Measurements from ENCODE around the gene GAK.
"Not testable (repeated sequence)": the region's sequence is repeated elsewhere in the genome, so short reads cannot be mapped to it uniquely, and the experiment has no call there.

The GAK gene

DNA sequence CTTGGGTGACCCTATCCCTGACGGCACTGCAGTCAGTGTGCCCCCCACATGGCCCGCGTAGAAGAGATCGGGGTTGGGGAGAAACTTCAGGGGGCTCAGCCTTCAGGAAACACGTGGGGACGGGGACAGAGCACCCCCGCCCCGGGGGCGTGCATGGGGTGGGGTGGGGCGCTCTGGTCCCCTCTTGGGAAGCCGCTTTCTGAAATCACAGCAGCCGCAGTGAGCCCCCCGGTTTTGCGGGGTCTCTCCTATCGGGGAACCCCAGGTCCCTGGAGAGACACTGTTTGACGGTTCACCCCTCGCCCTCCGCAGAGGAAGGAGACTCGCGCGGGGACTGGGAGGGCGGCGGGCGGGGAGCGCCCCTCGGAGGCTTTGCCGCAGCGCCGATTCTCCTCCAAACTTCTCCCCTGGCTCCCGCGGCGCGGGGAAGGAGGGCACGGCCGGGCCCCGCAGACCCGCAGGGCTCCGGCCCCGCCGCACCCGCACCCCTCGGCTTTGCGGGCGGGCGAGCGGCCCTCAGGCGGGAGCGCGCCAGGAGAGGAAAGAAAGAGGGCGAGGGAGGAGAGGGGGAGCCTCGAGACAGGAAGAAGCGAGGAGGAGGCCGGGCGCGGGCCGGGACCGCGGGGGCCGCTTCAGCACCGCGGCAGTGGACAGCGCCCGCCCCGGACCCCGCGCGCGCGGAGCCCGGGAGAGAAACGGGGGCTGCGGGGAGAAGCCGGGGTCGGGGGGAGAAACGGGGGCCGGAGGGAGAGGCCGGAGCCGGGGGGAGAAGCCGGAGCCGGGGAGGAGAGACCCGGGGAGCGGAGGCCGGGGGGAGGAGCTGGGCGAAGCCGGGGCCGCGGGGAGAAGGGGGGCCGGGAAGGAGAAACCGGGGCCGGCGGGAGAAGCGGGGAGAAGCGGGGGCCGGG, 106.8 kb downstream of the GAK start:
- DNase-seq: no peak

DNA sequence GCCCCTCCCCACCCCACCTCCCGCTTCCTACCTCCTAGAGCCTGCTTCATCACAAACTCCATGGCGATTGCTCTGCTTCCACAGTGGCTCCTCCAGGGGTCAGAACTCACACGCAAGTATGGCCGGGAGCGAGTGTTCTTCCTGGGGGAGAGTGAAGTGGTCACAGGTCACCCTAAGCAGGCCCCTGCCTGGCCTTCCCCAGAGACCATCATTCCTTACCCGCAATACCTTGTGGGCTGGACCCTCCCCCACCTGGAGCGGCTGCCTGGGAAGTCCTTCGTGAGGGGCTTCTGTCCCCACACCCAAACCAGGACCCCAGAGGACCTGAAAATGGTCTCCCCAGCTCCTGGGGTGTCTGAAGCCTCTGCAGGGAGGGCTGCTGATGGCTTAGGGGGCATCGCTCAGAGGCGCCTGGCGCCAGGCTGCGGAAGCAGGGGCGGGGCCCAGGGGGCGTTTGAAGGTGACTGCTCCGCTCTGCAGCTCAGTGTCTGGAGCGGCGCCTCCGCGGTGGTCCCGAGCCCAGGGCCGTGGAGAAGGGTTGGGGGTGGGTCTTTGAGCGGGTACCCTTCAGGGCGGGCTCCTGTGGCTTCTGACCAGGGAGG, 107.6 kb downstream of the GAK start:
- DNase-seq: no peak

DNA sequence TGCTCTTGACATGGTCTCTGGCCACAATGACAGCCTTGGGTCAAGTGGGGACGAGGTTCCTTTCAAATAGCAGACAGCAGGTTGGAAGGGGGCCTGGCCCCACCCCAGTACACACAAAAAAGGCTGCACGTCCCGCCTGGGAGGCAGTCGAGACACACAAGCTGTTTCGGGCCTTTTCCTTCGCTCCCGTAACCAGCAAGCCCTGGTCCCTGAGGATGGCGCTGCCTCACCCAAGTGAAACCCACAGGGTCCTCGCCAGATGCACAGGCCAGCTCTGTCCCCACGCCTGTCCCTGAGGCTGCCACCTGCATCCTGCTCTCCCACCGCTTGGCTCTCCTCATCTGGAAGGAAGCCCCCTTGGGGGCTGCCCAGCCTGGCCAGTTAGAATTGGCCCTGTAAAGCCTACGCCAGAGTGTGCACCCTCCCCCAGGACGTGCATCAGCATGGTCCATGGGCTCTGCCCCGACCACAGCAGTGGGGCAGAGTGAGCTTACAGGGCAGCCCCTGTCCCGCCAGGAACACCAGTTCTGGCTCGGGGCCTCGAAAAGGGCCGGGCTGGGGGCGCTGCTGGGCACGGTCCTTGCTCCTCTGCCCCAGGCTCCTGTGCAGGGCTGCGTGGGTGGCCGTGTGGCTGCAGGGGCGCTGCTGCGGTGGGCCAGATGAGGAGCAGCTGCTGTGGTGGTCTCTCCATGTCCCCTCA, 108.2 kb downstream of the GAK start:
- no peak for DNase-seq

DNA sequence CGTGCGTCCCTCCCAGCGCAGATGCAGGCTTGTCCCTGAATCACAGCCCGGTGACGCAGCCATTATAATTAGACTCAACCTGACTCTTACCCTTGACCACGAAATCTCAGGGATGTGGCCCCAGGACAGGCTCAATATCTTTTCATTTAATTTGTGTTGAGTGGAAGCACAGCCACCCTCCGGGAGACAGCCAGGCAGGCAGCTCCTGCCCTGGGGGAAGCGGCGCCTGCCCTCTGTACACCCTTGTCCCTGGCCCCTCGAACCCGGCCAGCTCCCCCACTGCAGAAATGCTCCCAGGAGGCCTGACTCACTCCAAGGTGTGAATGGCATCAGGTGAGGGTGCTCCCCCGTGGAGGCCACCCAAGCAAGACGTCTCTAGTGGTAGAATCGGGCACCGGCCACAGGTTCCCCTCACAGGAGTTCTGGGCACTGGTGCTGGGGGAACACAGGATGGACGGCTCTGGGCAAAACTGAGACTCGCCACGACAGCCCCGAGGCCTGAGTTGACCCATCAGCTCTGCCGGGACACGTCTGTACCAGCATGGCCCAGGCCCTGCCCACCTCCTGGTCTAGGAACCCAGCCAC, 108.8 kb downstream of the GAK start:
- no peak for DNase-seq

DNA sequence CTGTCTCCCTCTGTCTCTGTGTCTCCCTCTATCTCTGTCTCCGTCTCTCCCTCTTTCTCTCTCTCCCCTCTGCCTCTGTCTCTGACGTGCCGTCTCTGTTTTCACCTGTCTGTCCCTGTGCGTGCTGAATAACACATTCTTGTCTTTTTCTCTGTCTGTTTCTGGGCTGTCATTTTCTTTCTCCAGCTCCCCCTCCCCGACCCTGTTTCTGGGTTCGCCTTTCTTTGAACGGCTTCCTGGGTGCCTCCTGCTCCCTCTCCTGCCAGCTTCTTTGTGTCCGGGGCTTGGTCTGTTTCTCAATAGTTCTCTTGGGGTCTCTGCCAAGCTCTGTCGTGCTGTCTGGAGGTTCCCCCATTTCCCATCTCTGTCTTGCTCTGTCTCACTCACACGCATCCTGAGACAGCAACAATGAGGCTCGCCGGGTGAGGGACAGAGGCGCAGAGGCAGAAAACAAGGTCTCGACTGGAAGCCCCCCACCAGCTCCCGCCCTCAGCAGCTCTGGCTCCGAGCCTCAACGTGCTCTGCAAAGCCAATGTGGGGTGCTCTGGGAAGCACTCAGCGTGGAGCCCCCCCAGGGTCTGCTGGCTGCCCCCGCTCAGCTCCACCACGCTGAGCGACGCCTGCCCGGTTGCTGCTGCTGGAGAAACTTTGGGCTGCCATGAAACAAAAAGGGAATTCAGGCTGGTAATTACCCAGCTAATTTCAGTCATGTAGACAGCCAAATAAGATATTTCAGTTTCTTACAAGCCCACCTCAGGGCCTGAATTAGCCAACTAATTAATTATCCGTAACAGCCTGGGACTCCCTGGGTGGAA, 109.5 kb downstream of the GAK start:
- DNase-seq: no peak

DNA sequence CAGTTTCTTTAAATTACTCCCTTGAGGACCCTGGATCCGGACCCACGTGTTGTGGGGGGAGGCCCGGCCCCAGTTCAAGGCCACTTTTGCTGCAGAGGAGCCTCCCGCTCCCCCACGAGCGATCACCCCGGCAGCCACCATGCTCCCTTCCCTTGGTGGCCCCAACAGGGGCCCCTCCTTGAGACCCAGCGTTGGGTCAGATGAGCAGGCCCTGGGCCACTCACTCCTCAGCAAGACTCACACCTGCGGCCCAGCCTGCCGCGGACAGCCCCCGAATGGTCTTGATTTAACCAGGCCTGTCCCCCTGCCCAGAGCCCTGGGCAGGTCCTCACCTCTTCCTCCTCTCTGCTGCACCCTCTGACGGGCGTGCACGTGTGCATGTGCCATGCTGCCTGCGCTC, 110.5 kb downstream of the GAK start:
- DNase-seq: no peak

DNA sequence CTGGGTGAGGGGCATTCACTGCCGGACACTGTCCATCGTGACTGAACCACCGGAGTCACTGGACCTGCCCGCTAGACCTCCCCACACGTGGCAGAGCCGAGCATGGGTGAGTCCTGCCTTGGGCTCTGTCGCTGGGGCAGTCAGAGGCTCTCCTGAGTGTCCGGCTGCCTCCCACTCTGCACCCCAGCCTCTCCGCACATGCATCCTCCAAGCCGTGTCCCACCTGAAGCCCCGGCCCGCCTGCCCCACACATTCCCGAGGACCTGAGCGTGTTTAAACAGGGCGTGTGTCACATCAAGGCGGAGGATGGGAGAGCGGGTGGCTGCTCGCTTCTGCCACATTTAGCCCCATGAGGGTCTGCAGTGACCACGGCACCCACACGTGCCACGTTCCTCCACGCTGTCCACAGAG, 110.9 kb downstream of the GAK start:
- no peak for DNase-seq

DNA sequence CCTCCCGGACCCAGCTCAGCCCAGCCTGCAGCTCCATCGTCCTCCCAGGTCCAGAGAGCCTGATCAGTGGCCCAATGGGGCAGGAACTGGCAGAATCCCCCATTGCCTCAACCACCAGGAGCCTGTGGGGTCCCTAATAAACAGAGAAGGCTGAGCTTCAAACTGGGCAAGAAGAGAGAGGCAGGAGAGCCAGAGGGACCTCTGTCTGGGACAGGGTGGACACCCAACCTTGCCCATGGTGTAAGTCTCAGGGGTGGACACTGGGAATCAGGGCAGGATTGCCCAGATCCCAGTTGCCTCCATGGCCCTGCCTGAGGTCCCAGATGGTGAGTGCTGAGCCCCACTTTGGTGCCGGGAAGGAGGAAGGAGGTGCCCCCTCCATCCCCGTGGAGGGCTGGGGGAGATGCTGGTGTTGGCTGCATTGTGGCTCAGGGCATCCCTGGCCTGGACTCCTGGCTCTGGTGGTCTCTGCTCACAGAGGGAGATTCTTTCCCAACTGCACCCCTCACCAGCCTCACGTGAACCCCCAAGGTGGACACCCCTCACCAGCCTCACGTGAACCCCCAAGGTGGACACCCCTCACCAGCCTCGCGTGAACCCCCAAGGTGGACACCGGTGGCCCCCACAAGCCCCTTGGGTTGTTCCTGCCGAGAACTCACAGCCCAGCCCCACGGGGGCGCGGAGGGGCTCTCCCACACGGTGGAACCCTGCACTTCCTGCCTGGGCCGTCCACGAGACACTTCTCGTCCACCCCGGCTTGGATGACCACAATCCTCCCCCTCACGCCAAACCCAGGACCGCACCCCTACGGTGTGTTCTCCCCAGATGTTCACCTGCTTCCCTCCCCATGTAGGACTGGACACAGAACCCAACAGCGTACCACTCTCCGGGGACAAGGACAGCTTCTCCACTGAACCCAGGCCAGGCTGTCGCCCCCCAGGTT, 111.6 kb downstream of the GAK start:
- DNase-seq: no peak

DNA sequence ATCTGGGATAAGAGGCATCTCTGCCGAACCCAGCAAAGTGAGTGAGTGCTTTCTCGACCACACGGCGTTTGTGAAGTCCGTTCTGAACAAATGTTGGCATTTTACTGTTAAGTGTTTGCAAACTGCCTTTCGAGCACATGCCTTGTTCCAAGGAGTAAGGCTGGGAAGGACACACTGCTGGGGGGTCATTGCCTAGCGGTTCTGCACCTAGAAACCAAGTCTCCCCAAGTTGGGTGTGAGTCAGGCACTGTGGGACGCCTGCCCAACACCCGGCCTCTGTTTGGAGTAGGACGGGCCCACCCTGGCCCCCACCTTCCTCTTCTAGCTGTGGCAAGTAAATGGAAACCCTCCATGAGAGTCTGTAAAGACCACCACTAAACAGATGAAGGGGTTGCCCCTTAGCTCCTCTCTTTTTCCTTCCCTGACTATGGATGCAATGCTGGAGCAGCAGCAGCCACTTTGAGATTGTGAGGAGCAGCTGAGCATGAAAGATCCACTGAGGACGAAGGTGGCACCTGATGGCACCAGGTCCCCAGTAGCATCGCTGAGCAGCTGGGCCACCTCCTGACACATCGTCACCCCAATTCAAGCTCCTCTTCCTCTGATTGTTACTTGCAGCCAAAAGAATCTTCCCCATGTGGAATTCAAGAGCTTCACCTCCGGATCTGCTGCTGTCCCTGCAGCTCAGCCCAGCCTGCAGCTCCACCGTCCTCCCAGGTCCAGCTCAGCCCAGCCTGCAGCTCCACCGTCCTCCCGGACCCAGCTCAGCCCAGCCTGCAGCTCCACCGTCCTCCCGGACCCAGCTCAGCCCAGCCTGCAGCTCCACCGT, 112.5 kb downstream of the GAK start:
- DNase-seq: no peak

DNA sequence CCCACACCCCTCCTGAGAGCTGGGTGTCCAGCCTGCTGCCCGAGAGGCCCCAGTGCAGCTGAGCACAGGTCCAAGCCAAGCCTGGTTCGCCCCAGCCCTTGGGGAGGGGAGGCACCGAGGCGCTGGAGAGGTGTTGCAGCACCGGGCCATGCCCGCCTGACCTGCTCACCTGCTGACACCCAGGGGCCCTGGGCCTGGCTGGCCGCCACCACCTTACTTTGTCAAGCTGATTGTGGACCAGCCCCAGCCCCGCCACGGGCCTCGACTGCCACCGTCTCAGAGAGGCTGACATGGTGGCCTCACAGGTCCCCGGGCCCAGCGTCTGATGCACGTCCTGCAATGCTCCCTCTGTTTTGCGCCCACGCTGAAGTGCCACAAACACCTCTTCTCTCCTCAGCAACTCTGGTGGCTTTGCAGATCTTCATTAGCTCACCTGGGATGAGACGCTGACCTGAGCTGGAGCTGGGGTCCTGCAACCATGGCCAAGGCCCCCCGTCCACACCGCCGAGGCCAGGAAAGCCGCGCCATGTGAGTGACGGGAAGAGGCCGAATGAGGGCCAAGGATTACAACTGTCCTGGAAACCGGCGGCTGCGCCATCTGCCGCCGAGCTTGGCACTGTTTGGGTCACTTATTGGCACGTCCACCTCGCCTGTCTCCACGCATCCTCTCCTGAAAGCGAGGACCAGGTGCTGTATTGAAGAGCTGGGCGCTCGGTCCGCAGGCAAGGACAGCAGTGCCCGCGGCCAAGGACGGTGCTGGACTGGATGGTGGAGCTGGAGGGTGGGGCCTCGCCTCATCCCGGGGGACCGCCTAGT, 113.8 kb downstream of the GAK start:
- no peak for DNase-seq

DNA sequence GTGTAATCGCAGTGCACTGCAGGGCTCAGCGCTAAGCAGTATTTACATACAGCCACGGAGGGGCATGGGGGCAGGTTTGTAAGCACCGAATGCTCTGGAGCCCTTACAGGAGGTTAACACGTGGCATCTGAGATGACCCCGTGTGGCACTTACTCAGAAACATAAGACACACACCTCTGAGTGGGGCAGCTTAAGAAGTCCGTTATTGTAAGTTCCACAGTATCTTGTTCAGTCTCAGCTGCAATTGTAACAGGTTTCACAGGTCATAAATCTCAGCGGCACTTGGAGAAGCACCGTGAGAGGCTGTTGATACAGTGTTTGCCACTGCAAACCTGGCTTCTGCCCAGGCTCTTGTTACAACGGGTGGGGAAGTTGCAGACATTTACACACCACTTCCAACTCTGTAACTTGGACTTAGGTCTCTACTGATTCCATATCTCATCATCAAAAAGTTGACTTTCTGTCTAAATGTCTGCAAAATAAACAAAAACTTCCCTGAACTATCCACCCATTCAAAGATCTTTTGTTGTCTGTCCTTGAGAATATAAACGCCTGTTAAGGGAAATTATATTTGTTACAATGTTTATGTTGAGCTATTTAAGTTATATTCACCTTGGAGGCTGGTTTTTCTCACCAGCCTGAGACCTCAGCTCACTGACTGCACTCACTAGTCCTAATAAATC, 116.5 kb downstream of the GAK start:
- peak; percentile 8 for DNase-seq

DNA sequence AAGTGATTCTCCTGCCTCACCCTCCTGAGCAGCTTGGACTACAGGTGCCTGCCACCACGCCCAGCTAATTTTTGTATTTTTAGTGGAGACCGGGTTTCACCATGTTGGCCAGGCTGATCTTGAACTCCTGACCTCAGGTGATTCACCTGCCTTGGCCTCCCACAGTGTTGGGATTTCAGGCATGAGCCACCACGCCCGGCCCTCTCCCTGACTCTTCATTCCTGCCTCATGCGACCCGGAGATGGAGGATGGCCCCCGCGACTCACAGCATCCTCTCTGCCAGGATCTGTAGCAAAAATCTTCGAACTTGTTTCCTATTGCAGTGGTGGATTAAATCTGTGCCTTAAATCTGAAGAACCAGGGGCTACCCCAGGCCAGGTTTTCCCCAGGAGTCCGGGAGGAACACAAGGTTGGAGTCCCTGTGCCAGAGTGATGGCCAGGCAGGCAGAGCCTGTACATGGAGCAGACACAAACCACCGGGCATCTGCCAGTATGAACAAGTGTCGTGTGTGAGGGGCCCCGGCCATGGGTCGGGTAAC, 117.7 kb downstream of the GAK start:
- no peak for DNase-seq

DNA sequence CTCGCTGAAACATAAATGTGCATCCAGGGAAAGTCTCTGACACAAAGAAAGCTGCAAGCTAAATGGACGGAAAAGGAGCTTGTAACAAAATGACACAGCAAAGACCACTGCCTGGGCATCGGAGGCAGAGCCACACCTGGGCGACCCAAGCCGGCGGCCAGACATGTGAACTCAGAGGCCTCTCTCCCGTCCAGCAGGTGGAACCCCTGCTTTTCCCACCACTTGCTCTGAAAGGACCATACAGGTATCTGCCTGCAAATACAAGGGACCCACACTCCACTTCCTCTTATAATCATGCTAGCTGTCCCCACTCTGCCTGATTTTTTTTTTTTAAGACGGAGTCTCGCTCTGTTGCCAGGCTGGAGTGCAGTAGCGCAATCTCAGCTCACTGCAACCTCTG, 118.2 kb downstream of the GAK start:
- no peak for DNase-seq

DNA sequence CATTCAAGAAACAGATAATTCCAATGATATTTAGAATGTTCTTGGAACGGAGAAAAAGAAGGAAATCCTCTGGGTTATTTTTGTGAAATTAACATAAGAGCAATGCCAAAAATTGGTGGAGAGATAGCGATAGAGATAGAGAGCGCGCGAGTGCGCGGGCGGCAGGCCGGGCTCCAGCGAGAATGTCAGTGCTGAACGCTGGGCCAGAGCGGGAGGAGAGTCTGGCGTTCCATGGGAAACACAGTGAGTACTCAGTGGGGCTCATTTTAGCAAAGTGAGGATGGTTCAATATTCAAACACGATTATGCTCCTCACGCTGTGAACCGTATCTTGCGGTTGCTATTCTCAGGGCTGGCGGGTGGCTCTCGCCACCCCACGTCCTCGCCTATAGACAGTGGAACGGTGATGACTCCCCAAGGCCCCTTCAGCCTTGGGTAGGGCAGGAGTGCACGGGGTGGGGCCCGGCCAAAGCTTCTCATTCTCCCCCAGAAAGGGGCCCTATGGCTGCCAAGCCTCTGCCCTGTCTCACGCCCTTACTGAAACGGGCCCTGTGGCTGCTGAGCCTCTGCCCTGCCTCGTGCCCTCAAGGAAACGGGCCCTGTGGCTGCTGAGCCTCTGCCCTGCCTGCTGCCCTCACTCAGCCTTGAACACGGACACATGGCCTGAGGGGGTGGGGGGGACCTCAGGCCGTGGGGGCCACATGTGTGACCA, 123.1 kb downstream of the GAK start:
- DNase-seq: no peak

DNA sequence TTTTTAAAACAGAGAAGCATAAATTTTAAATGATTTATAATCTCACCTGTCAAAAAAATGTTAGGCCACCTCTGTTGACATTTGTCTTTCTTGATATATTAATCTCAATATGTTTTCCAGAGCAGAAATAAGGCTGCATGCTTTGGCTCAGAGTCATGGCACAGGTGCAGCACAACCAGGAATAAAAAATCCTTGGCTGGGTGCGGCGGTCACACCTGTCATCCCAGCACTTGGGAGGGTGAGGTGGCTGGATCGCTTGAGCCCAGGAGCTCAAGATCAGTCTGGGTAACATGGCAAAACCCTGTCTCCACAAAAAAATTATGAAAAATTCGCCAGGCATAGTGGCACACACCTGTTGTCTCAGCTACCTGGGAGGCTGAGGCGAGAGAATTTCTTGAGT, 124.3 kb downstream of the GAK start:
- no peak for DNase-seq

DNA sequence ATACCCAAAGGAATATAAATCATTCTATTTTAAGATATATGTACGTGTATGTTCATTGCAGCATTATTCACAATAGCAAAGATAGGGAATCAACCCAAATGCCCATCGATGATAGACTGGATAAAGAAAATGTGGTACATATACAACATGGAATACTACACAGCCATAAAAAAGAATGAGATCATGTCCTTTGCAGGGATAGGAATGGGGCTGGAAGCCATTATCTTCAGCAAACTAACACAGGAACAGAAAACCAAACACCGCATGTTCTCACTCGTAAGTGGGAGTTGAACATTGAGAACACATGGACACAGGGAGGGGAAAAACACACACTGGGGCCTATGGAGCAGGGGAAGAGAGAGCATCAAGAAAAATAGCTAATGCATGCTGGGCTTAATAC, 125.1 kb downstream of the GAK start:
- not testable (repeated sequence) for DNase-seq

DNA sequence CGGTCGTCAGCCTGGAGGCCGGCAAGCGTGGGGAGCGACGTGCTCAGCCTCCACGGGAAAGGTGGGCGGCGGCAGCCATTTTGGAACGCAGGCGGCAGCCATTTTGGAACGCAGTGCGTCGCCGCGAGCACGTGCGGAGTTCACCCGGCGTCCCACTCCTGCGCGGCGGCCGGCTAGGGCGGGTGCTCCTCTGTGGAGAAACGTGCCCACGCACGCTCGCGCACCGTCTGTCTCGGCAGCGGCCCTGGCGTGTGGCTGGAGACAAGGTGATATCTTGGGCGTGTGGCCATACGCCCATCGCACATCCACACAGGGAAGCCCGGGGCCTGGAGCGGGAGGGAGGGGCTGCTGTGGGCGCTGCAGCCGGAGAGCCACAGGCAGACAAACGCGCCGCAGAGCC, 127.3 kb downstream of the GAK start:
- DNase-seq: no peak

DNA sequence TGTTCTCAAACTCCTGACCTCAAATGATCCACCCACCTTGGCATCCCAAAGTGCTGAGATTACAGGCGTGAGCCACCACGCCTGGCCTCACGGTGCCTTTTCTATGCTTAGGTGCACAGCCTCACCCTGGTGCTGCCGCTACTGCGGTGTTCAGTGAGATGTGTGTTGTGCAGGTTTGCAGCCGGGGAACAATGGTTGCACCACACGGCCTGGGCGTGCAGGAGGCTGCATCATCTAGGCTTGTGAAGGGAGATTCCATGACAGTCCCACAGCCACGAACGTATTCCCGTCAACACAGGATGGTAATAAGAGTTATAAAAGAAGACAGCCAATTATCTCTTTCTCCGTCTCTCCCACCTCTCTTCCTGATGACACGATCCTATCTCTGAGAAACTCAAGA, 128.2 kb downstream of the GAK start:
- DNase-seq: no peak

Data from NCI-H2171 treated with DMSO at 0.1 percent for 48 hours (cell line).